Ecto neural progenitor cell (in vitro differentiated cells): ENCODE results near the gene MCEMP1.

Experiments
- DNase-seq: peaks from one replicate; pipeline ENCODE4 v3.0.0-alpha.2; 2018; ENCODE audit warnings: low spot score

Gene MCEMP1

GRCh38 chr19:7670790-7671189, 6.1 kb upstream of the MCEMP1 start:
- DNase-seq, result no peak

- no peak for DNase-seq
These were observed 4.4 kb upstream of the MCEMP1 start for GRCh38 chr19:7672522-7672921.

GRCh38 chr19:7674010-7675005, 2.6 kb upstream of the MCEMP1 start:
- DNase-seq, result no peak

GRCh38 chr19:7676376-7676775, 514 bp upstream of the MCEMP1 start:
- DNase-seq, result no peak

GRCh38 chr19:7677669-7678311, 900 bp downstream of the MCEMP1 start:
- no peak for DNase-seq

- DNase-seq, result no peak
These were observed 2.3 kb downstream of the MCEMP1 start for GRCh38 chr19:7678971-7679751.

GRCh38 chr19:7679771-7680605, 3.1 kb downstream of the MCEMP1 start:
- DNase-seq, result no peak

GRCh38 chr19:7680606-7681339, 3.9 kb downstream of the MCEMP1 start, which contains the start of gene TRAPPC5:
Gene TRAPPC5 (plus strand): TSS chr19:7680833. CDS start chr19:7682254, 1,421 bp downstream.
- DNase-seq, result peak; percentile 95

GRCh38 chr19:7681340-7682174, 4.7 kb downstream of the MCEMP1 start:
- DNase-seq, result peak; percentile 84

GRCh38 chr19:7682175-7682855, 5.4 kb downstream of the MCEMP1 start:
- DNase-seq, result no peak

- no peak for DNase-seq
These were observed 8.9 kb downstream of the MCEMP1 start for GRCh38 chr19:7685546-7686445.

GRCh38 chr19:7687177-7687576, 10.3 kb downstream of the MCEMP1 start:
- no peak for DNase-seq

GRCh38 chr19:7689165-7689564, 12.3 kb downstream of the MCEMP1 start:
- DNase-seq, result no peak

- DNase-seq, result no peak
These were observed 13.9 kb downstream of the MCEMP1 start for GRCh38 chr19:7690779-7691258.

GRCh38 chr19:7691497-7691896, 14.6 kb downstream of the MCEMP1 start:
- DNase-seq, result no peak

GRCh38 chr19:7692417-7693088, 15.7 kb downstream of the MCEMP1 start:
- DNase-seq, result no peak

GRCh38 chr19:7694499-7694898, 17.6 kb downstream of the MCEMP1 start:
- no peak for DNase-seq
